ENCODE results near the gene RPS24.
"Not testable (repeated sequence)": the region's sequence is repeated elsewhere in the genome, so short reads cannot be mapped to it uniquely, and the experiment has no call there.

RPS24 gene

DNA sequence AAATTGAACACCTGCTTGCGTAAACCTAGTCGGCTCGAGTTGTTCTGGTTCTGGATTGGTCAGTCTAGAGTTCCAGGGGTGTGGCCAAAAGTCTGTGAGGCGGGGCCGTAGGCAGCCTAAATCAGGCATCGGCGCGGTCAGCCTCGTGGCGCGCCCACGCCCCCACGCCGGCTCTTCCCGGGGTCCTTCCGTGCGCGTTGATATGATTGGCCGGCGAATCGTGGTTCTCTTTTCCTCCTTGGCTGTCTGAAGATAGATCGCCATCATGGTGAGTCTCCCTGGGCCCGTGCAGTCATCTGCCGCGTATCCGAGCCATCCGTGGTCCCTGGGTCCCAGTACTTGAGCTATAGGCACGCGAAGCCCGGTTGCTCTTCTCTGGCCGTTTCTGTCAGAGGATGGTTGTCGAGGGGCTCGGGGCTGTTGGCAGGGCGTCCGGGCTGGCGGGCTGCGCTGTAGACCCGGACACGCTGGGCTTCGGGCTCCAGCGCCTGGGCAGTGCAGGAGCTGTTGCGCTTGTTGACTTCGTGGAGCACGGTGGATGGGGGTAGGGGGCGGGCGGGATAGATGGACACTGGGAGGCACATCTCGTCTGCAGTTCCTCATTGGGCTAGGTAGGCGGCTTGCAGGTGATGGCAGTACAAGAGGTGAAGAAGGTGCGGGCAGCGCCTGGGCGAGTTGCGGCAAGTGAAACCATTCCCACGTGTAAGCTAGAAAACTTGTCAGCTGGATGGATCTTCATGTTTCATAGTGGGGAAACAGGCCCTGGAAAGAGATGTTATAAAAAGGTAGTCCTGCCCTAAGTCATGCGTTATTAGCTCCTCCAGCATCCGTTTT lies at the start of gene RPS24:
RPS24 (plus strand) TSS at position 227 of the 834 bp plus-strand sequence; CDS start at position 266, 39 bp downstream.
- peak; percentile 89 to 96 (median 92) for DNase-seq

DNA sequence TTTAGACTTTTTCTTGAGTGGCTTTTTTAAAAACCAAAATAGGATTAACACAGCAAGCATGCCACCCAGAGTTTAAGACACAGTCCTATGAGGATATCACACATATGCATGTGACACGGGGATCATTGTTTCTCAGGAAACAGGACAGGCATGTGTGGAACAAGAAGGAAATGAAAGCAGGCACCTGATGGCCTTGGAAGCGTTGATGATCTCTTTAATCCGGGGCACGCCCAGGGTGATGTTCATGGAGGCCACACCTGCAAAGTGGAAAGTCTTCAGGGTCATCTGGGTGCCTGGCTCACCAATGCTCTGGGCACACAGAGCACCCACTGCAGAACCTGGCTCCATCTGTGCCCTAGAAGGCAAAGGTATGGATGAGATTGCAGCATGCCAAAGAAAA lies 48.7 kb upstream of the RPS24 start:
- DNase-seq = no peak

DNA sequence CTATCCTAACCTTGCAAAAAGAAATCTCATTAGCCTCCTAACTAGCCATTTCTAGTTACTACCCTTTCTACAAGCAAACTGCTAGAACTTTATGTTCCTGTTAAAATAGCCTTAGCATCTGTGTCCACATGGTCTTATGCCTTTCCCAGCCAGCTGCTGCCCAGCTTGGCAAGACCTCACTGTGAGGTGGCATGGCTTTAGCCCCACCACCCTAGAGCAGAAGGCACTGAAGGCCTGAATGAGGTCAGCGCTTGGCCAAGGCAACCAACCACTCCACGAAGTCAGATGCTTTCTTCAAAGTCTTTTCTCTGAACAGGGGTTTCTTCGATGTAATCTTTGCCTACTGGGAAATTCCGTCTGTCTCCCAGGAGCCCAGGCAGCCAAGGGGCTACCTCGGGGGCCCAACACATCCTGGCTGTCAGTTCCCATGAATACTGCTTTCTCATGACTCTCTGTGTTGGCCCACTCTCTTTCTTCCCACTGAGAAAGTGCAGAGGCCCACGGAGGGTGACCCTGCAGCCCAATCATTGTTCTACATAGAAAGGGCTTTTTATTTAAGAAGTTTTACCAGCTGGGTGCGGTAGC lies 45.9 kb upstream of the RPS24 start:
- DNase-seq = no peak

GRCh38 chr10:77989081-77989724 lies 44.5 kb upstream of the RPS24 start:
- no peak for DNase-seq

GRCh38 chr10:77993620-77994019 lies 40.0 kb upstream of the RPS24 start:
- DNase-seq = no peak

DNA sequence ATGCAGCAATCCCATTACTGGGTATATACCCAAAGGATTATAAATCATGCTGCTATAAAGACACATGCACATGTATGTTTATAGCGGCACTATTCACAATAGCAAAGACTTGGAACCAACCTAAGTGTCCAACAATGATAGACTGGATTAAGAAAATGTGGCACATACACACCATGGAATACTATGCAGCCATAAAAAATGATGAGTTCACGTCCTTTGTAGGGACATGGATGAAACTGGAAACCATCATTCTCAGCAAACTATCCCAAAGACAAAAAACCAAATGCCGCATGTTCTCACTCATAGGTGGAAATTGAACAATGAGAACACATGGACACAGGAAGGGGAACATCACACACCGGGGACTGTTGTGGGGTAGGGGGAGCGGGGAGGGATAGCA lies 34.9 kb upstream of the RPS24 start:
- DNase-seq = not testable (repeated sequence)

DNA sequence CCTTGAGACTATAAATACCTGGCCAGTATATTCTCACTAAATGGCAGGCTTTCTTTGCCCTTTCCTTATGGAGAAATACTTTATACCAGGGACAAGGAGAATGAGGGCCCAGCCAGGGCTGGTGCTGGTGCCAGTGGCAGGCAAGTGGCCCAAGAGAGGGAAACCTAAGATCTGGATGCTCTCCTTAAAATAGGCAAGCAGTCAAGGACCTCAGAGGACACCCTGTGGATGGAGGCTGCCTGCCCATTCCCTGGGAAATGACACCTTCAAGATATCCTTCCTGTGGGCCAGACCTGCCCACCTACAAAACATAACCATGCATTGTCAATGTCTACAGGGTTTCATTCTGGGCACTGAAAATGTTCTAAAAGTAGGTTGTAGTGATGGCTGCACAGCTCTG lies 33.5 kb upstream of the RPS24 start:
- no peak for DNase-seq

- DNase-seq = no peak
These were observed 32.6 kb upstream of the RPS24 start for GRCh38 chr10:78000956-78001472.

GRCh38 chr10:78002541-78003288 lies 30.9 kb upstream of the RPS24 start:
- DNase-seq = no peak

GRCh38 chr10:78004215-78005026 lies 29.2 kb upstream of the RPS24 start:
- DNase-seq = no peak

DNA sequence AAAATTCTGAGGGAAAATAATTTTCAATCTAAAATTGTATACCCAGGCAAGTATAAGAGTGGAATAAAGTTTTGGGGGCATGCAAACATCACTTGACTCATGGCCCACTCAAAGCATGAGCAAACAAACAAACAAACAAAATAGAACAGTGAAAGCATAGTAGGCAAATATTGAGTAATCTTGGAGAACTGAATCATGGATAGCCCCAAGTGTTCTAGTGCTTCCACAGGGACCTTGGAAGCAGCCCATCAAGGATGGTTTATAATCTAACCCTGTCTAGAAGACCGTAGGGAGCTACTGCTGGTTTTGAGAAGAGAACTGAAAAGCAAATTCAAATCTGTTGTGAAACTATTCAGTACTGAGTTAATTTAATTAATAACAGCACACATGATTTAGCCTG lies 26.5 kb upstream of the RPS24 start:
- no peak for DNase-seq

DNA sequence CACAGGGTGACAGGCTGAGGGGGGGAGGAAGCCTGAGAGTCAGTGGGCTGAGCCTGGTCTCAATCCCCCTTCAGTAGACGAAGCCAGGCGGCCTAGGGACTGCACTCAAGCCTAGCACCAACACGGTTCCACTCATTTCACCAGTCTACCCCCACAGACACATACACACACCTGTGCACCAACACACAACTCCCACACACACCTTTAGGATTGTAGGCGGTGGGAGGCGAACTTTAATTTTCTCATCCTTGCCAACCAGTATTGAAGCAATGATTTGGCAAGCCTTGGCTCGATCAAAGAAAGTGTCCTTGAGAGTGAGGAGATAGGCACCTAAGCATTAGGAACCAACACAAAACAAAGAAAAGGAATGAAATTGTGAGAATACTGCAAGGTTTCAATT lies 24.0 kb upstream of the RPS24 start:
- DNase-seq = no peak

DNA sequence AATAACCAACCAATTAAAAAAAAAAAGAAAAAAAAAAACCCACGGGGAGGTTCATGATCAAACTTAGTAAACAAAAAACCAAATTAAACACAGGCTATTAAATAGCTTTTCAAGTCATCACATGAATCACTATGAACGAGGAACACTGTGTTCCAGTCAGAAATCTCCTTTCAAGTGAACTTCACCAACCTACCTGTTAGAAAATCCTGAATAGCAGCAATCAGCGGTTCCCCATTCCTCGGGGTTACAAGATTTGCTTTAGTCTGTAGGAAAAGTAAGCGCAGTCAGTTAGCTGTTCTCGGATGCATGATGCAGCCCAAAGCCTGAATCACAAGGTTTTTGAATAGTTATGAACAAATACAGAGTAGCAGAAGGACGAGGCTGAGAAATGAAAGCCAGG lies 23.4 kb upstream of the RPS24 start:
- no peak for DNase-seq

DNA sequence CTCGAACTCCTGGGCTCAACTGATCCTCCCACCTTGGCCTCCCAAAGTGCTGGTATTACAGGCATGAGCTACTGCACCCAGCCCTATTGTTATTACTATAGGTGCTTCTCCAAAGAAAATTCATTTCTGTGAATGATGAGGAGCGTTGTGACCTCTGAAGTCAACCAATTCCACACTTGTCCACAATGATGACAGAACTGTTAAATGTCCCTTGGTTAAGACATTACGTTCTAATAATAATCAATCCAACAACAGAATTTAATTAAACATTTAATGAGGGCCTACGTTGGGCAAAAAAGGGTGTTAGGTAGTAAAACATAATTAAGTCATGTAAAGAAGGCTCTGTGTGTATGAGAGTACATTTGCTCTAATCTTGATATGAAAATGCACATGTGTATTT lies 22.6 kb upstream of the RPS24 start:
- no peak for DNase-seq

- no peak for DNase-seq
These were observed 20.1 kb upstream of the RPS24 start for GRCh38 chr10:78013564-78013963.

DNA sequence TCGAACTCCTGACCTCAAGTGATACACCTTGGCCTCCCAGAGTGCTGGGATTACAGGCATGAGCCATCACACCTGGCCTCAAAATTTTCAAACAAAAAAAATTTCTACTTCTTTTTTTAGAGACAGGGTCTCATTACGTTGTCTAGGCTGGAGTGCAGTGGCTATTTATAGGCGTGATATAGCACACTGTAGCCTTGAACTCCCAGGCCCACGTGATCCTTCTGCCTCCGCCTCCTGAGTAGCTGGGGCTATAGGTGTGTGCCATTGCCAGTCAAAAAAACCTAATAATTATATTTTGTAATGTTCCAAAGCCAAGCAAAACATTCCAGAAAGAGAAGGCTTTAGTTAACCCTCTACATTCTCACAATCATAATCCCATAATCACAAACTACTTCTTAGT lies 18.1 kb upstream of the RPS24 start:
- DNase-seq = no peak

- DNase-seq = no peak
These were observed 15.8 kb upstream of the RPS24 start for GRCh38 chr10:78017856-78018255.

DNA sequence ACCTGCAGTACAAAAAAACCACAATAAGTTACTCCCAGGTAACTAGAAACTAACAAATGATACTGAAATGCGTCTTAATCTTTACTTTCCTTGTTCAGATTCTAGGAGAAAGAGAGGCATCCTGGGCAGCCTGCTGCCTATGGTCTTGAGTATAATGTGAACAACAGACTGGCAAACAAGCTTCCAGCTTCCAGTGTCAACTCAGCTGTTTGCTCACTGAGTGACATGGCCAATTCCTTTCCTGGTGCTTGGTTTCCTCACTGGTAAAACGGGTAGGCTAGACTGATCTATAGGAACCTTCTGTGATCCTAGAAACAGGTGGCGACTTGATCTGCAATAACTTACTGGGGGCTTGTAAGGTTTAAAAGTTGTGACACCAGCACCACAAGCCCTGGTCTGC lies 14.4 kb upstream of the RPS24 start:
- no peak for DNase-seq

GRCh38 chr10:78021201-78021600 lies 12.5 kb upstream of the RPS24 start:
- no peak for DNase-seq

- no peak for DNase-seq
These were observed 9.9 kb upstream of the RPS24 start for GRCh38 chr10:78023741-78024140.

DNA sequence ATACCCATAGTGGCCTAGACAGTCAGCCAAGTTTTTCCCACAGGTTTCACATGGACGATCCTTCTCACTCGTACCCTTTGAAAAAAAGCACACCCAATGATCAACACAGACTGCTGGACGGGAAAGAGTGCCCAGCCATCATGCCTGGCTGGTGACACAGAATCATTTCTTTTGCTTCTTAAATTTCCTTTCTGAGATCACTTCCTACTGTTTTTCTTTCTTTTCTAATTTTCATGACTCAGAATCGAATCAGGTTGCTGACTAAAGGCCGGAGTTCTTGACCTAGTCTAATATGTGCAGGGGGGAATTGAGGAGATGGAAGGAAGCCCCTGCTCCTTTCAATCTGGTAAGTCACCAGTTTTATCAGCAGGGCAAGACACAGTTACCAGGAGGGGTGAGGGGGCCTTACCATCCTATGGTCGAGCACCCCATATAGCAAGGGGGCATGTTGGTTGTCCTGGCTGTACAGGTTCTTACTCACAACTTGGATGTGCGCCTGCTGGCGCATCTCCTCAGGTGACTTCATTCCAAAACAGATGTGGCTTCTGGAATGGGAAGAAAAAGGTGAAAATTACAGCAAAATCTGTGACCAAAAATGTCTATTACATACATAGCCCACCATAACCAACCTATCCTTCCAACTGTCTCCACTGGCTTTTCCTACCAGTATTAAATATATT lies 7.8 kb upstream of the RPS24 start:
- DNase-seq = no peak
